Caco-2 (cell line): ENCODE results near the gene CACNA1A. TPM values are rescaled to one million over a fixed set of nuclear protein-coding genes. Genes with fewer than 3 reads are reported as not detected.
"Not testable (repeated sequence)": the region's sequence is repeated elsewhere in the genome, so short reads cannot be mapped to it uniquely, and the experiment has no call there.

Experiments used
- BruUV-seq: library from RNA; stranded (reverse); fragments of 400-500 nt; replicated peaks from 2 replicates; lab custom pipeline; 2021; lab: Mats Ljungman, UMichigan
- CTCF ChIA-PET: fragments of 300-600 bp; sonication (Branson Sonifier 250); formaldehyde crosslinking; loops from one replicate; lab custom pipeline; 2022; ENCODE audit warnings: antibody characterized with exemption; lab: Charles Lee
- POLR2A ChIA-PET: fragments of 300-600 bp; sonication (Branson Sonifier 250); formaldehyde crosslinking; loops from one replicate; lab custom pipeline; 2022; ENCODE audit warnings: antibody characterized with exemption; lab: Charles Lee
- DNase-seq, 2 experiments: peaks; one replicate each; pipeline versions ENCODE4 v3.0.0 to v3.0.0-alpha.2; 2020 to 2022
- H3K27me3 ChIP-seq: replicated peaks from 2 replicates; pipeline ENCODE4 v1.6.0; 2011; ENCODE audit warnings: low read length; ENCODE audit not compliant: control insufficient read depth, insufficient read depth
- H3K36me3 ChIP-seq: 2 replicates; pipeline ENCODE4 v1.5.1; 2011; ENCODE audit warnings: low read length; ENCODE audit not compliant: control insufficient read depth, insufficient read depth
- H3K4me1 ChIP-seq: fragments of 250-450 bp; sonication (Bioruptor Pico); 2 replicates; pipeline ENCODE4 v1.5.1; 2020; ENCODE audit warnings: mild to moderate bottlenecking
- H3K4me3 ChIP-seq: 2 replicates; pipeline ENCODE4 v1.5.1; 2011; ENCODE audit warnings: low read depth, mild to moderate bottlenecking, control low read depth, low read length
- H3K9me3 ChIP-seq: fragments of 250-450 bp; sonication (Bioruptor Pico); 2 replicates; pipeline ENCODE4 v1.5.1; 2020; ENCODE audit warnings: mild to moderate bottlenecking, moderate library complexity
- H3K27ac Mint-ChIP-seq: one replicate; pipeline ENCODE4 v1.8.0; 2022; ENCODE audit warnings: mixed read lengths; ENCODE audit not compliant: unreplicated experiment
- H3K27me3 Mint-ChIP-seq: one replicate; pipeline ENCODE4 v1.8.0; 2022; ENCODE audit warnings: mixed read lengths; ENCODE audit not compliant: insufficient read depth, unreplicated experiment
- H3K36me3 Mint-ChIP-seq: one replicate; pipeline ENCODE4 v1.8.0; 2022; ENCODE audit warnings: mild to moderate bottlenecking, mixed read lengths; ENCODE audit not compliant: insufficient read depth, unreplicated experiment
- H3K4me1 Mint-ChIP-seq: one replicate; pipeline ENCODE4 v1.8.0; 2022; ENCODE audit warnings: low read depth, mixed read lengths; ENCODE audit not compliant: unreplicated experiment
- H3K4me3 Mint-ChIP-seq: one replicate; pipeline ENCODE4 v1.8.0; 2022; ENCODE audit warnings: mild to moderate bottlenecking, moderate library complexity, mixed read lengths; ENCODE audit not compliant: unreplicated experiment
- H3K9me3 Mint-ChIP-seq: one replicate; pipeline ENCODE4 v1.8.0; 2022; ENCODE audit warnings: mixed read lengths; ENCODE audit not compliant: unreplicated experiment
- intact Hi-C: fragments of 100-400 bp; cut with micrococcal nuclease; formaldehyde crosslinking; loops from one replicate; pipeline ENCODE4 v1.10.0; 2022; ENCODE audit not compliant: unreplicated experiment
- total RNA-seq: library from RNA; stranded (reverse); gene quantifications from 2 replicates; pipeline ENCODE4 v1.2.3, GENCODE V29; 2022
- TF ChIP-seq, protein P1 (sequence below), 2 experiments: fragments of 200-600 bp in 1 of 2; IDR thresholded peaks; 1 replicate in 1 of 2; 2 replicates in 1 of 2; pipeline versions ENCODE4 v1.5.1 to v1.8.0; 2011 to 2022; ENCODE audit warnings: antibody characterized with exemption in 1 of 2, control low read depth in 1 of 2, inconsistent platforms in 1 of 2, low read depth in 1 of 2, low read length in 1 of 2, mild to moderate bottlenecking in 1 of 2, moderate library complexity in 1 of 2; ENCODE audit not compliant: insufficient read depth in 1 of 2, severe bottlenecking in 1 of 2, unreplicated experiment in 1 of 2

The CACNA1A gene
- total RNA-seq, 1 experiment from 2014 or later, result not detected

DNA sequence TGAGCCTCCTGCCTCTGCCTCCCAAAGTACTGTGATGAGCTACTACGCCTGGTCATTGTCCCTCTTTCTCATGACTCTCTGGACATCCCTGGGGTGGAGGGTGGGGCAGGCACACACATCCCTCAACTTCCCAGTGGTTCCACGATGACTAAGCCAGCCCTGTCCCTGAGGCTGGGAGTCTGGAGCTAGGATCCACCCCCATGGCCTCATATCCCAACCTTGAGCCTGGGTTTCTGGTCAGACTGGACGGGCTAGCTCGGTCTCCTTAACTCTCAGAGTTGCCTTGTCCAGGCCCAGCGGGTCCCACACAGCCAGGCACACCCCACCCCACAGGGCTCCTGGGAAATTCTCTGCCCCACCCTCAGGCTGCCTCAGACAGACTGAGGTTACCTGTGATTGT, 336.5 kb downstream of the CACNA1A start:
- Mint-ChIP-seq H3K4me3 (peak overlapping the region; percentile 46), H3K4me1 (peaks cover 24% of the 10 kb centered on the region), H3K9me3 (no peaks in the 10 kb centered on the region), H3K36me3 (peaks cover 6% of the 10 kb centered on the region), H3K27ac (peak overlapping the region; percentile 87), H3K27me3 (no peaks in the 10 kb centered on the region)
- ChIA-PET POLR2A (interaction anchor here (1.1 to 1.4 kb wide), 2 partner anchors 15 to 18 kb away, joined by 5 to 12 read pairs; no protein-coding TSS in a partner anchor), CTCF (no interaction called here)
- Histone ChIP-seq H3K36me3 (no peaks in the 10 kb centered on the region; the same call in 1 of the 2 replicates), H3K27me3 (no peaks in the 10 kb centered on the region), H3K9me3 (no peaks in the 10 kb centered on the region), H3K4me1 (peaks cover 46% of the 10 kb centered on the region), H3K4me3 (no peak overlapping the region)
- intact Hi-C loops, result no loop called here
- no TSS peak for BruUV-seq
- DNase-seq, result peak; percentile 76 to 86
- TF ChIP-seq, protein P1, sequence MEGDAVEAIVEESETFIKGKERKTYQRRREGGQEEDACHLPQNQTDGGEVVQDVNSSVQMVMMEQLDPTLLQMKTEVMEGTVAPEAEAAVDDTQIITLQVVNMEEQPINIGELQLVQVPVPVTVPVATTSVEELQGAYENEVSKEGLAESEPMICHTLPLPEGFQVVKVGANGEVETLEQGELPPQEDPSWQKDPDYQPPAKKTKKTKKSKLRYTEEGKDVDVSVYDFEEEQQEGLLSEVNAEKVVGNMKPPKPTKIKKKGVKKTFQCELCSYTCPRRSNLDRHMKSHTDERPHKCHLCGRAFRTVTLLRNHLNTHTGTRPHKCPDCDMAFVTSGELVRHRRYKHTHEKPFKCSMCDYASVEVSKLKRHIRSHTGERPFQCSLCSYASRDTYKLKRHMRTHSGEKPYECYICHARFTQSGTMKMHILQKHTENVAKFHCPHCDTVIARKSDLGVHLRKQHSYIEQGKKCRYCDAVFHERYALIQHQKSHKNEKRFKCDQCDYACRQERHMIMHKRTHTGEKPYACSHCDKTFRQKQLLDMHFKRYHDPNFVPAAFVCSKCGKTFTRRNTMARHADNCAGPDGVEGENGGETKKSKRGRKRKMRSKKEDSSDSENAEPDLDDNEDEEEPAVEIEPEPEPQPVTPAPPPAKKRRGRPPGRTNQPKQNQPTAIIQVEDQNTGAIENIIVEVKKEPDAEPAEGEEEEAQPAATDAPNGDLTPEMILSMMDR (IDR thresholded peaks at IDR 0.05; ENCODE audit: insufficient read depth in 1 of 2, low read depth in 1 of 2, low read length in 1 of 2, severe bottlenecking in 1 of 2, unreplicated experiment in 1 of 2), result no peak

DNA sequence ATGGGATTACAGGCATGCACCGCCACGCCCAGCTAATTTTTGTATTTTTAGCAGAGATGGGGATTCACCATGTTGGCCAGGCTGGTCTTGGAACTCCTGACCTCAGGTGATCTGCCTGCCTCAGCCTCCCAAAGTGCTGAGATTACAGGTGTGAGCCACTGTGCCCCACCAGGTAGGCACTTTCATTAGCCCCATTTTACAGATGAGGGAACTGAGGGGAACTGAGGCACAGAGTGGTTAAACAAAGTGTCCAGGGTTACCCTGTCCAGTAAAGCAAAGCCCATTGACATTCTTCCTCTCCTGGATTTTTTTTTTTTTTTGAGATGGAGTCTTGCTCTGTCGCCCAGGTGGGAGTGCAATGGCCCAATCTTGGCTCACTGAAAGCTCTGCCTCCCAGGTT, 340.1 kb downstream of the CACNA1A start:
- H3K36me3 ChIP-seq, BruUV-seq, H3K4me3 Mint-ChIP-seq, H3K27me3 Mint-ChIP-seq, DNase-seq, H3K27me3 ChIP-seq, H3K9me3 ChIP-seq, H3K9me3 Mint-ChIP-seq, intact Hi-C loops, CTCF ChIA-PET, H3K4me3 ChIP-seq: not testable (repeated sequence)
- peak overlapping the region; percentile 71 for H3K27ac Mint-ChIP-seq
- POLR2A ChIA-PET, result interaction anchor here (0.6 kb wide), 1 partner anchor 29 kb away, joined by 5 read pairs; no protein-coding TSS in a partner anchor
- peaks cover 62% of the 10 kb centered on the region for H3K4me1 ChIP-seq
- H3K4me1 Mint-ChIP-seq, result peaks cover 28% of the 10 kb centered on the region
- peaks cover 25% of the 10 kb centered on the region for H3K36me3 Mint-ChIP-seq

- CTCF ChIA-PET, result interaction anchor here (0.9 kb wide), 1 partner anchor 13 kb away, joined by 3 read pairs; no protein-coding TSS in a partner anchor
- Histone ChIP-seq H3K4me1 (peaks cover 60% of the 10 kb centered on the region), H3K9me3 (no peaks in the 10 kb centered on the region), H3K4me3 (no peak overlapping the region), H3K36me3 (no peaks in the 10 kb centered on the region), H3K27me3 (no peaks in the 10 kb centered on the region)
- TF ChIP-seq, protein P1 (IDR thresholded peaks at IDR 0.05; ENCODE audit: insufficient read depth in 1 of 2, low read depth in 1 of 2, low read length in 1 of 2, severe bottlenecking in 1 of 2, unreplicated experiment in 1 of 2), result no peak
- Mint-ChIP-seq H3K4me1 (peaks cover 26% of the 10 kb centered on the region), H3K36me3 (peaks cover 25% of the 10 kb centered on the region), H3K27ac (peak overlapping the region; percentile 93), H3K4me3 (peak overlapping the region; percentile 79), H3K27me3 (no peaks in the 10 kb centered on the region), H3K9me3 (no peaks in the 10 kb centered on the region)
- intact Hi-C loops, result loop anchor here (2.0 kb wide), 1 partner anchor 15 kb away; the partner anchor contains the start of genes IER2 and STX10
- no TSS peak for BruUV-seq
- peak; percentile 25 to 58 for DNase-seq
- POLR2A ChIA-PET, result interaction anchor here (0.6 to 3.4 kb wide), 5 partner anchors 10 to 498 kb away, joined by 3 to 29 read pairs (median 7); partner anchors contain the start of genes IER2 and STX10
Observed at GRCh38 chr19:13165162-13165997, 340.9 kb downstream of the CACNA1A start.
